ENCODE measurements around the gene ACAD10.
"Not testable (repeated sequence)": the region's sequence is repeated elsewhere in the genome, so short reads cannot be mapped to it uniquely, and the experiment has no call there.

The ACAD10 gene

GRCh38 chr12:111706145-111706544 is 20.3 kb downstream of the ACAD10 start:
- H3K36me3 ChIP-seq (ENCODE audit: insufficient read depth, insufficient read length, low read length), result peaks cover 62% of the 10 kb centered on the region
- no peak overlapping the region for H3K9ac ChIP-seq (ENCODE audit: insufficient read length, low read depth)
- H3K4me3 ChIP-seq (ENCODE audit: insufficient read length, low read depth), result no peak overlapping the region
- TF ChIP-seq YY1 (IDR thresholded peaks at IDR 0.05; ENCODE audit: insufficient read depth, insufficient read length) (no peak), SUZ12 (IDR thresholded peaks at IDR 0.05; ENCODE audit: extremely low read depth, insufficient read depth, insufficient read length) (no peak), ZNF274 (IDR thresholded peaks at IDR 0.05; ENCODE audit: low read depth, low read length) (no peak)
- no peaks in the 10 kb centered on the region for H3K4me1 ChIP-seq (ENCODE audit: insufficient read depth, insufficient read length)
- H3K27me3 ChIP-seq (ENCODE audit: insufficient read depth, insufficient read length), result no peaks in the 10 kb centered on the region
- H3K9me3 ChIP-seq (ENCODE audit: insufficient read depth, low read length), result no peaks in the 10 kb centered on the region
- DNase-seq (ENCODE audit: low read depth, low spot score), result no peak

DNA sequence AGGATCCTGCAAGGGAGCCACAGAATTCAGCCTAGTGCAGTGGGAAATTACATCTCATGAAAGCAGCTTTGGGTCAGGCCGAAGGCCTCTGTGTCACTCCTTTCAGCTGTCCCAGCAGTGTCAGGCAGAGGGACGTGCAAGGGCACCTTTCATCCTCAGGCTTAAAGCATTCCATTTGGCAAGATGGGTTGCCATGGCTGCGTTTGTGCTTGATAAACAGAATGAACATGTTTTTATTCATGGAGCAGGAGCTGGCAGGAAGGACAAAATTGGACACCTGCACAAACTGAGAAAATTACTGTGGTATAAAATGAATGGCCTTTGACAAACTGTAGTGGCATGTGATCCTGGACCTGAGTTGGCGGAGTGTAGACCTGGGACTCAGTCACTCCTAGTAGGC is 29.4 kb downstream of the ACAD10 start:
- Histone ChIP-seq H3K9ac (ENCODE audit: insufficient read length, low read depth) (no peak overlapping the region), H3K9me3 (ENCODE audit: insufficient read depth, low read length) (peaks cover 7% of the 10 kb centered on the region)

GRCh38 chr12:111719316-111719715 is 33.5 kb downstream of the ACAD10 start:
- peaks cover 55% of the 10 kb centered on the region for H3K36me3 ChIP-seq (ENCODE audit: insufficient read depth, insufficient read length, low read length)
- not testable (repeated sequence) for H3K27me3 ChIP-seq (ENCODE audit: insufficient read depth, insufficient read length); DNase-seq (ENCODE audit: low read depth, low spot score); H3K4me1 ChIP-seq (ENCODE audit: insufficient read depth, insufficient read length); H3K9ac ChIP-seq (ENCODE audit: insufficient read length, low read depth); H3K4me3 ChIP-seq (ENCODE audit: insufficient read length, low read depth); H3K9me3 ChIP-seq (ENCODE audit: insufficient read depth, low read length)

More for the DNA sequence above, 29.4 kb downstream of the ACAD10 start:
- Histone ChIP-seq H3K27me3 (ENCODE audit: insufficient read depth, insufficient read length) (no peaks in the 10 kb centered on the region), H3K36me3 (ENCODE audit: insufficient read depth, insufficient read length, low read length) (peaks cover 62% of the 10 kb centered on the region), H3K4me3 (ENCODE audit: insufficient read length, low read depth) (no peak overlapping the region), H3K4me1 (ENCODE audit: insufficient read depth, insufficient read length) (no peaks in the 10 kb centered on the region)
- no peak for TF ChIP-seq ZNF274 (IDR thresholded peaks at IDR 0.05; ENCODE audit: low read depth, low read length)
- TF ChIP-seq YY1 (IDR thresholded peaks at IDR 0.05; ENCODE audit: insufficient read depth, insufficient read length), result no peak
- no peak for TF ChIP-seq SUZ12 (IDR thresholded peaks at IDR 0.05; ENCODE audit: extremely low read depth, insufficient read depth, insufficient read length)
- no peak for DNase-seq (ENCODE audit: low read depth, low spot score)

GRCh38 chr12:111720457-111720856 is 34.6 kb downstream of the ACAD10 start:
- no peak for TF ChIP-seq SUZ12 (IDR thresholded peaks at IDR 0.05; ENCODE audit: extremely low read depth, insufficient read depth, insufficient read length)
- no peak for TF ChIP-seq ZNF274 (IDR thresholded peaks at IDR 0.05; ENCODE audit: low read depth, low read length)
- Histone ChIP-seq H3K36me3 (ENCODE audit: insufficient read depth, insufficient read length, low read length) (peaks cover 51% of the 10 kb centered on the region), H3K9ac (ENCODE audit: insufficient read length, low read depth) (no peak overlapping the region), H3K9me3 (ENCODE audit: insufficient read depth, low read length) (peaks cover 10% of the 10 kb centered on the region; the same call in 1 of the 2 replicates), H3K4me3 (ENCODE audit: insufficient read length, low read depth) (no peak overlapping the region), H3K27me3 (ENCODE audit: insufficient read depth, insufficient read length) (no peaks in the 10 kb centered on the region), H3K4me1 (ENCODE audit: insufficient read depth, insufficient read length) (no peaks in the 10 kb centered on the region)
- no peak for DNase-seq (ENCODE audit: low read depth, low spot score)

DNA sequence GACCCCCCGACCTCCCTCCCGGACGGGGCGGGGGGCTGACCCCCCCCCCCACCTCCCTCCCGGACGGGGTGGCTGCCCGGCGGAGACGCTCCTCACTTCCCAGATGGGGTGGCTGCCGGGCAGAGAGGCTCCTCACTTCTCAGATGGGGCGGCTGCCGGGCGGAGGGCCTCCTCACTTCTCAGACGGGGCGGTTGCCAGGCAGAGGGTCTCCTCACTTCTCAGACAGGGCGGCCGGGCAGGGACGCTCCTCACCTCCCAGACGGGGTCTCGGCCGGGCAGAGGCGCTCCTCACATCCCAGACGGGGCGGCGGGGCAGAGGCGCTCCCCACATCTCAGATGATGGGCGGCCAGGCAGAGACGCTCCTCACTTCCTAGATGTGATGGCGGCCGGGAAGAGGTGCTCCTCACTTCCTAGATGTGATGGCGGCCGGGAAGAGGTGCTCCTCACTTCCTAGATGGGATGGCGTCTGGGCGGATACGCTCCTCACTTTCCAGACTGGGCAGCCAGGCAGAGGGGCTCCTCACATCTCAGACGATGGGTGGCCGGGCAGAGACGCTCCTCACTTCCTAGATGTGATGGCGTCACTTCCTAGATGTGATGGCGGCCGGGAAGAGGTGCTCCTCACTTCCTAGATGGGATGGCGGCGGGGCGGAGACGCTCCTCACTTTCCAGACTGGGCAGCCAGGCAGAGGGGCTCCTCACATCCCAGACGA is 38.0 kb downstream of the ACAD10 start:
- not testable (repeated sequence) for H3K4me1 ChIP-seq (ENCODE audit: insufficient read depth, insufficient read length); H3K9ac ChIP-seq (ENCODE audit: insufficient read length, low read depth); DNase-seq (ENCODE audit: low read depth, low spot score); H3K4me3 ChIP-seq (ENCODE audit: insufficient read length, low read depth); H3K27me3 ChIP-seq (ENCODE audit: insufficient read depth, insufficient read length); H3K9me3 ChIP-seq (ENCODE audit: insufficient read depth, low read length)
- H3K36me3 ChIP-seq (ENCODE audit: insufficient read depth, insufficient read length, low read length), result peaks cover 37% of the 10 kb centered on the region

DNA sequence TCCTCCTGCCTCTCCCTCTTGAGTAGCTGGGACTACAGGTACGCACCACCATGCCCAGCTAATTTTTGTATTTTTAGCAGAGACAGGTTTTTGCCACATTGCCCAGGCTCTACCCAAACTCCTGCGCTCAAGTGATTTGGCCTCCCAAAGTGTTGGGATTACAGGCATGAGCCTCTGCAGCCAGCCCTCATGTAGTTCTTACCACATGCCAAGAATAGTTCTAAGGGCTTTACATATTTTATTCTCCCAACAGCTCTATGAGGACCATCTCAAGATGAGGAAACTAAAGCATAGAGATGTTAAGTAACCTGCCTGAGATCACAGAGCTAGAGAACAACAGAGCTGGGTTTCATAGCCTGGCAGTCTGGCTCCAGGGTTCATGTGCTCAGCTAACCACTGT is 42.9 kb downstream of the ACAD10 start:
- Histone ChIP-seq H3K9me3 (ENCODE audit: insufficient read depth, low read length) (no peaks in the 10 kb centered on the region; the same call in 1 of the 2 replicates), H3K4me1 (ENCODE audit: insufficient read depth, insufficient read length) (no peaks in the 10 kb centered on the region), H3K9ac (ENCODE audit: insufficient read length, low read depth) (no peak overlapping the region), H3K4me3 (ENCODE audit: insufficient read length, low read depth) (no peak overlapping the region), H3K36me3 (ENCODE audit: insufficient read depth, insufficient read length, low read length) (peaks cover 60% of the 10 kb centered on the region), H3K27me3 (ENCODE audit: insufficient read depth, insufficient read length) (no peaks in the 10 kb centered on the region)
- peak; percentile 42 for DNase-seq (ENCODE audit: low read depth, low spot score)
- TF ChIP-seq YY1 (IDR thresholded peaks at IDR 0.05; ENCODE audit: insufficient read depth, insufficient read length) (no peak), ZNF274 (IDR thresholded peaks at IDR 0.05; ENCODE audit: low read depth, low read length) (no peak), SUZ12 (IDR thresholded peaks at IDR 0.05; ENCODE audit: extremely low read depth, insufficient read depth, insufficient read length) (no peak)

DNA sequence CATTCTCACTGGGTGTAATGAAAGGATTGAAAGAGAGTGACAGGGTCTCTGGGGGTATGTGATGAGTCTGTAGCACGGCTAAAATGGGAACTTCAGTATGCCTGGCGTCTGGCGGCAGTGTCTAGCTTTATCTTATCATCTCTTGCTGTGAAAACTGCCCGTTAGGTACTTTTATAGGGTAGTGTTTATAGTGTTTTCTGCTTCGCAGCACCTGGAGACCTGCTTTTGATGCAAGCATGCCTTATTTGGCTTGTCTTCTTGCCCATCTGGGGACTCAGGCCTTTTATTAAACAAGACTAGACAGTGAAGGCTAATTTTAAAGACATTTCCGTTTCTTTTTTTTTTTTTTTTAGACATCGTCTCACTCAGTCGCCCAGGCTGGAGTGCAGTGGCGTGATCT is 44.6 kb downstream of the ACAD10 start:
- Histone ChIP-seq H3K27me3 (ENCODE audit: insufficient read depth, insufficient read length) (no peaks in the 10 kb centered on the region), H3K9ac (ENCODE audit: insufficient read length, low read depth) (no peak overlapping the region), H3K4me1 (ENCODE audit: insufficient read depth, insufficient read length) (no peaks in the 10 kb centered on the region), H3K4me3 (ENCODE audit: insufficient read length, low read depth) (no peak overlapping the region), H3K9me3 (ENCODE audit: insufficient read depth, low read length) (no peaks in the 10 kb centered on the region), H3K36me3 (ENCODE audit: insufficient read depth, insufficient read length, low read length) (peaks cover 60% of the 10 kb centered on the region)
- no peak for DNase-seq (ENCODE audit: low read depth, low spot score)
- TF ChIP-seq ZNF274 (IDR thresholded peaks at IDR 0.05; ENCODE audit: low read depth, low read length) (no peak), SUZ12 (IDR thresholded peaks at IDR 0.05; ENCODE audit: extremely low read depth, insufficient read depth, insufficient read length) (no peak), YY1 (IDR thresholded peaks at IDR 0.05; ENCODE audit: insufficient read depth, insufficient read length) (no peak)

- no peak overlapping the region for H3K4me3 ChIP-seq (ENCODE audit: insufficient read length, low read depth)
- no peaks in the 10 kb centered on the region for H3K9me3 ChIP-seq (ENCODE audit: insufficient read depth, low read length)
- TF ChIP-seq YY1 (IDR thresholded peaks at IDR 0.05; ENCODE audit: insufficient read depth, insufficient read length) (no peak), SUZ12 (IDR thresholded peaks at IDR 0.05; ENCODE audit: extremely low read depth, insufficient read depth, insufficient read length) (no peak), ZNF274 (IDR thresholded peaks at IDR 0.05; ENCODE audit: low read depth, low read length) (no peak)
- no peaks in the 10 kb centered on the region for H3K4me1 ChIP-seq (ENCODE audit: insufficient read depth, insufficient read length)
- no peaks in the 10 kb centered on the region for H3K27me3 ChIP-seq (ENCODE audit: insufficient read depth, insufficient read length)
- no peak for DNase-seq (ENCODE audit: low read depth, low spot score)
- H3K9ac ChIP-seq (ENCODE audit: insufficient read length, low read depth), result no peak overlapping the region
- peaks cover 65% of the 10 kb centered on the region for H3K36me3 ChIP-seq (ENCODE audit: insufficient read depth, insufficient read length, low read length)
Observed at GRCh38 chr12:111732786-111733185, 46.9 kb downstream of the ACAD10 start.
